Activated CD8-positive, alpha-beta memory T cell treated with anti-CD3 and anti-CD28 coated beads for 48 hours (primary cell): ENCODE data around the gene FBP1.
A peak's percentile ranks its signal among the peaks of the same experiment; 100 is the strongest.
"Not testable (repeated sequence)": the region's sequence is repeated elsewhere in the genome, so short reads cannot be mapped to it uniquely, and the experiment has no call there.

Source experiments
- DNase-seq, 3 experiments: peaks; one replicate each; pipeline ENCODE4 v3.0.0-alpha.2; 2020; ENCODE audit warnings: low read depth in 2 of 3, low spot score in 2 of 3

The FBP1 gene

DNA sequence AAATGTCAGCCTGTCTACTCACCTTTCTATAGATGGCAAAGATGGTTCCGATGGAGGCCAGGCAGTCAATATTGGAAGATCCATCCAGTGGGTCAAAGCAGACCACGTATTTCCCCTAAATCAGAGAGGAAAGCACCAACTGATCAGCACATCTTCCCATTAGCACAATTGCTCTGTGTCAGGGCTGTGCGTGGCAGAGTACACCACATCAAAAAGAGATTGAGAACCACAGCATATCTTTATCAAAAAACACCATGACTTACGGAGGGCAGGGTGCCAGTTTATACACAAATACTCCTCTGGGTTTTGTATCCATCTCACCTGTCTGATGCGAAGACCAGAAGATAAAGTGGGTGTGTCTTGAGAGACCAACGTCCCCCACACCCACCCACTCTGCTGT, 54.8 kb downstream of the FBP1 start:
- DNase-seq: no peak

DNA sequence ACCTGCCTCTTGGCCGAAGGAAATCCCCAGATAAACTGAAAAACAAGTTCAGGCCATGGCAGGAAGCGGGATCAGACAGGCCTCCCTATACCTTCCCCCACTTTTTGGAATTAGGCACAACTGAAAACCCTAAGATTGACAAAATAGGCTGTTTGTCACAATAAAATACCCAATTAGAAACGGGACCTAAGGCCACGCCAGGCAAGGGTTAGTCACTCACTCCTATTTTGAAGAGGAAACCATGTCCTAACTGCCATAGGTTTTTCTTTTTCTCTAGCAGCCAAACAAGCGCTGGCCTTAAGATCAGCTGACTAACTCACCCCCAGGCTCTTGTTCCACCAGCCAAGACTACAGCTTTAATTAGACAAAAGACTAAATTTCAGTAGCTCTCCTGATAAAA, 57.6 kb downstream of the FBP1 start:
- DNase-seq: no peak

DNA sequence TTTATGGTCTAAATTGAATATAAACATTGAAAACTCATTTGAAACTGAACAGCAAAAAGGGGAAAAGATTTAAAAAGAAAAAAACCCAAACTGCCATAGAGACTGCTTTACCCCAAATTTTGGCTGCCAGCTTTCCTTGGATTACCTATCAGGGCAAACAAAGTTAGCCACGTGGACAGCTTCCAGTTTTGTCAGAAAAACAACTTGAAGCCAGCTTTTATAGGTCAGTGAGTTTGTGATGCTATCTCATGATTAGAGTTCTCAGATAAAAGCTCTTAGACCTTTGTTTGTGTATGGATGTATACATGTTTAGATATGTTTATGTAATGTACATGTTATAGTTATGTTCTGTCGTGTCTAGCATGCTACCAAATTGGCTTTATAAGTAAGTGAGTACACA, 61.7 kb downstream of the FBP1 start:
- DNase-seq: no peak

DNA sequence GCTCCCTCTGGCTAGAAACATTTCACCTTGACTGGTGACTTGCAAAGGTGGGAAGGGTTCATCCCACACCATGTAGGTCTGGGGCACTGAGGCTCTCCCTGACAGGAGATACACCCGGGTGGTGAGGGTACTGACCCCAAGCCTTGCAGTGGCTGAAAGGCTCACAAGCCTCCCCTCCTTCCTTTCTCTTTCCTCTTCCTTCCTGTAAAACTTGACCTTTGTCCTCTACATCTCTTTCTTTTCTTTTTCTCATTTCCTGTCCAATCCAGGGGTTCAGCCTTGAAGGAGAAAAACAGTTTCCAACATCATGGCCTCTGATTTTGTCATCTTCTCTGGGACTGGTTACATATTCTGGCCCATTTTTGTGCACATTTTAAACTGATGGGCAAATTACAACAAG, 62.3 kb downstream of the FBP1 start:
- no peak for DNase-seq

DNA sequence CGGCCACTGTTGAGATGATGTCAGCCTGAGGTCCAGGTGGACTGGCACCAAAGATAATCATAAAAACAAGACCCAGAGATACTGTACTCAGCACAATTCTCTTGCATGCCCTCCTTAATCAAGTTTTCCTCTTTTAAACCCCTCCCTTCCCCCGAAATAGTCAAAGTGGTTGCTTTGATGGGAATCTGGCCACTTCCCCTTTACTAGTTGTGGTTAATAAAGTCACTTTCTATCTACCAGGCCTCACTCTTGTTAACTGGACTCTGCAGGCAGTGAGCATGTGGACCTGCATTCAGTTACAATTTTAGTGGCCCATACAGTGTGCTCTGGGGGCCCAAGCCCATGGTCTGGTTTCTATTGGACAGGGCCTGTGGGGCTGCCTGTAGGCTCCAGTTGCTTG, 63.2 kb downstream of the FBP1 start:
- DNase-seq: no peak

DNA sequence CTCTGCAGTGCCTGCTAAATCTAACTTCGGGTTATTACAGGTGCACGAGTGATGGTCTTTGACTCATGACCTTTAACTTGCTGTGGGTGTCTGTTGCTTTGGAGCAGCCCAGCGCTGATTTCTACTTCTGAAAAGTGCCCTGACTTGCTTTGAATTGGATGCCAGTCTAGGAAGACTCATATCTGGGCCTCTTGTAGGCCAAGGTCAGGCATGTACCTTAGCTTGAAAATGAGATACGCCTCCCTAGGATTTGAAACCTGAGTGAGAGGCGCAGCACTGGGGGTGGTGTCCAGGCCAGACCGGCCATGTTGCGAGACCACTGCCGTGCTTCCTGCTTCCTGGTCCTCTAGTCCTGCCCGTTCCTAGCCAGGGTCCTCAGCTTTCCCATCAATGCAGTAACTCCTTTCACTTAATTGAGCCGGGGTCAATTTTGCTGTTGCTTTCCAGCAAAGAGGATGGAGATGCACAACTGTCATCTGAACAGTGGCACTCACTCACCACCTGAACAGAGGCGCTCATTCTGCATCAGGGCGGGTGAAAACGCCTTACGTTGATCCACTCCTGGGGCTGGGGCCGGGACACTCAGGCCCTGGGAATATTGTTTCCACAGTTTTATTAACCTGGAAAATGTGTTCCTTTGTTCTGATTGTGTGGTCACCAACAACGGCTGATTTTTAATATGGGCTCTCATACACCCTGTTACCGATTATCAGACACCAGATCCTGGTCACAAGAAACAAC, 70.2 kb downstream of the FBP1 start:
- DNase-seq: no peak

DNA sequence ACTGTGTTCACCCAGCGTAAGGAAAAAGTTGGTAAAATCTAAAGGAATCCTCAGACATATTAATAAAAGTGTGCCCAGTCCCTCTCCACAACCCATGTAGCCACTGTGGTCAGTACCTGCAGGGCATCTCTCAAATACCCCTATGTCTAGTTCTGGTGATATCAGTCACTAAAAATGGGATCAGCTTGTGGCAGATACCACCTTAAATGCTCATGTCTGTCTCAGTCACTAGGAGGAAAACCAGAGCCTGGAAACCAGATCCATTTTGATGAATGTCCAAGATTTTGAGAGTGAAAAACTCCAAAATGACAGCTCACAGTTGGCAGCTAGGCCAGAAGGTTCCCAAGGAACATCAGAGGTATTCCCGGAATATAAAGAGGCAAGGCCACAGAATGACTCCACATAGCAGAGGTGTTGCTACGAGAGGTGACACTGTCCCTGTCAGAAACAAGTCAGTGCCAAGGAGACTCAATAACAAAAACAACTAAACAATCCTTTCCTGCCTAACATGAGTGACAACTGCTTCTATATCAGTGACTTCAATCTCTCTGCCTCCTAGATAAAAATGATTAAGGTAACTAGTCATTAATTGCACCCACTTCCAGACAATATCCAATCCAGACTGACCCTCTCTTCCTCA, 70.9 kb downstream of the FBP1 start:
- DNase-seq: no peak

DNA sequence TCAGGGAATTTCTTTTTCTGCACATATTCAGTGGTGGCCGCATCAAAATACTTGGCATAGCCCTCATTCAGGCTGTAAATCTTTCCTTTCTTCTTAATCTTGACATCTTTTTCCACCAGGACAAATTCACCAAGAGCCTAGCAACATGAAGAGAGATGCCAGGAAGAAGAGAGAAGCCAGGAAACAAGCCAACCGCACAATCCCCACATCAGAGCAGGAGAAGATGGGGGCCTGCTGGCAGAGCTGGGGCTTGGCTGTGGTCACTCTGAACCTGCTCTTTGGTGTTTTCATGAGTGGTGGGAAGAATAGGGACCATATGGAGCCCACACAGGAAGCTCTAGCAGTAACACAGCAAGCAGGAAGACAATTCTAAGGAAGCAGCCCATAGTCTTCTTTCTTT, 72.0 kb downstream of the FBP1 start:
- DNase-seq: no peak

DNA sequence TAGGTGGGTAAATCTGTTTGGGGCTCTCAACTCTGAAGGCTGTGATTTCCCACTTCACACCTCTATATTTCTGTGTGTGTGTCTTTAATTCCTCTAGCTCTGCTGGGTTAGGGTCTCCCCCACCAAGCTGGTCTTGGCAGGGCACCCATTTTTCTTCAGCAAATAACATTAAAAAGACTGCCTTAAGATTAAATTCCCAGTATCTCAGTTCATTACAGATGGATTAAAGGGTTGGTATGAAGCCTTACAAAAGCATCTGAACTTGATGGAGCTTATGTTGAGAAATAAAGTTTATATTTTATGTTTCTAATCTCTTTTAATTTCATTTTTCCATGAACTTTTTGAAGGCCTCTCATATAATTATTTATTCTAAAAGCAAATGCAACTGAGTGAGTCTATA, 72.8 kb downstream of the FBP1 start:
- no peak for DNase-seq

DNA sequence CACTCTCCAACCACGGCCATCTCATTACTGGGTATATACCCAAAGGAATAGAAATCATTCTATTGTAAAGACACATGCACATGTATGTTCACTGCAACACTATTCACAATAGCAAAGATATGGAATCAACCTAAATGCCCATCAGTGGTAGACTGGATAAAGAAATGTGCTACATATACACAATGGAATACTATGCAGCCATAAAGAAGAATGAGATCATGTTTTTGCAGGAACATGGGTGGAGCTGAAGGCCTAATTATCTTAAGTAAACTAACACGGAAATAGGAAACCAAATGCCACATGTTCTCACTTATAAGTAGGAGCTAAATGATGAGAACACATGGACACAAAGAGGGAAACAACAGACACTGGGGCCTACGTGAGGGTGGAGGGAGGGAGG, 75.0 kb downstream of the FBP1 start:
- not testable (repeated sequence) for DNase-seq

DNA sequence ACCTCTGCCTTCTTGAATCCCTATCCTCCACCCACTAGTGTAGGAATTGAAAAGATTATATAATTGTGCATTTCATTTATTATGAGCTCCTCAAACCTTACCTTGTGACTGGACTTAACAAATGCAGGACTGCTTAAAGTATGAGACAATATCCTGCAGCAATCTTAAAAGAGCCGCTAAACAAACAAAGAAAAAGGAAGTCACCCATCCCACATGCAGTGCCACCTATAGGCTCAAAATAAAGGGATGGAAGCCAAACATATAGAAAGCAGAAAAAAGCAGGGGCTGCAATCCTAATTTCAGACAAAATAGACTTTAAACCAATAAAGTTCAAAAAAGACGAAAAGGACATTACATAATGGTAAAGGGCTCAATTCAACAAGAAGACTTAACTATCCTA, 75.8 kb downstream of the FBP1 start:
- no peak for DNase-seq

DNA sequence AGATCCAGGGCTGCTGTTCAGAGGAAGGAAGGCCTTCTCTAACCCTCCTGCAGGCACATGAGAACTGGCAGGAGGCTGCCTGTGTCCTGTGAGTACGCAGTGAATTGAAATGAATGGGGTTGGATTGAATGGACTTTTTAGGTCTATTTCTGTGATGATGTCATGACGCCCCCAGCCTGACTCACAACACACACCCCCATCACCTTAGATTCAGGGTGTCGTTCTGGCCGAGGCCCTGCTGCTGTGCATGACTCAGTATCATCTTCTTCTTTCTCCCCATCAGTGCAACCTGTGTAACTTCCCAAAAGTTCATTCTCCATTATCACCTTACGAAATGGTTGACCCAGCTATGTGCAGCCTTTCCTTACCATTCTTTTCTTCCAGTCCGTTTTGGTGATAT, 79.1 kb downstream of the FBP1 start:
- DNase-seq: no peak

DNA sequence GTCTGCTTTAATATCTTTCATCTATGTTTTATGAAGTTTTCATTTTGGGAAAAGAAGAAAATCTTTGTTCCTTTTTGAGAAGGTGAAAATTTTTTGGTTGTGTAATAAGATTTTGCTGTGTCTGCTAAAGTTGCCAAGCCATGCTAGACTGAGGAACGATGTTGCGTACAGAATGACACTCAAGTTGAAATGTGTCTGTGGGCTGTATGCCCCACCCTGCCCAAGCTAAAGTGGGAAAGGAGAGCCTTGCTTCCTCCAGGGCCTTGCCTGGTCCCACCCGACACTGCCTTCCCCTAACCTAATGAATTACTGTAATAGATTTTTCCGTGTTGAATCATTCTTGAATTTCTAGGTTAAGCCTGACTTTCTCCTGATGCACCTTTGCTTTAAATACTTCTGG, 81.9 kb downstream of the FBP1 start:
- DNase-seq: no peak

DNA sequence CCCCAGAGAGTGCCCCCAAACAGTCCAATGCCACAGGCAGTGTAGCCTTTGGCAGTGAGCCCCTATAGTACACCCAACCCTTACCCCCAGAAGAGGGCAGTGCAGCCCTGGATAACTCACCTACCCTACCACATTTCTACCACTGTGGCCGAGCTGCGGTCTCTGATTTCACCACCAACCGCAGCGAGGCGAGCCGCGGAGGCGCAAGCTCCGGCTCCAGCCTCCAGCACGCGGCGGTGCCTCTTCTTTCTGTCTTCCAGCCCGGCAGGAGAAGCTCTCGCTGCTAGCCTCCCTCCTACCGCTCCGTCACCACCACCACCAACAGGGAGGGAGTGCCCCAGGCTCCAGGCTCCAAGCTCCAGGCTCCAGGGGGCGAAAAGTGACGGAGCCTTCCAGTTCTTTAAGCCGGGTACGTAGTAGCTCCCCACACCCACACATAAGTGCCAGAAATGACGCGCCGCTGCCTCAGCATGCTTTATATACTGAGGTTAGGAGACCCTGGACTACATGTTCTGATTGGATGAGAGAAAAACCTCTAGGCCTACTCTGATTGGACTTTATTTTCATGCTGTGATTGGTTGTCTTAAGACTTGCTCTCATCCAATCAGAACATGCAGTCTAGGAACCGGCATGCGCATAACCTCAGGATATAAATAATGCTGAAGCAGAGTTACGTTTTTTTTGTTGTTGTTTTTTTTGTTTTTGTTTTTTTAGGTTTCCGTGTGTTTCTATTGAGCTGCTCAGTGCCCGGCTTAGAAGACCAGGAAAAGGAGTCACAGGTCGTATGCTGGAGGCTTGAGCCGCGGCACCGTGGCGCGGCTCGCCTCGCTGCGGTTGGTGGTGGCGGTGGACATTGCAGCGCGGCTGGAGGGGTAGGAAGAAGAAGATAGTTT, 84.6 kb downstream of the FBP1 start, which contains the start of gene PCAT7:
Gene PCAT7 (plus strand): TSS at position 645 of the 893 bp plus-strand sequence.
- peak in 1 of 3 experiments; percentile 8 for DNase-seq

DNA sequence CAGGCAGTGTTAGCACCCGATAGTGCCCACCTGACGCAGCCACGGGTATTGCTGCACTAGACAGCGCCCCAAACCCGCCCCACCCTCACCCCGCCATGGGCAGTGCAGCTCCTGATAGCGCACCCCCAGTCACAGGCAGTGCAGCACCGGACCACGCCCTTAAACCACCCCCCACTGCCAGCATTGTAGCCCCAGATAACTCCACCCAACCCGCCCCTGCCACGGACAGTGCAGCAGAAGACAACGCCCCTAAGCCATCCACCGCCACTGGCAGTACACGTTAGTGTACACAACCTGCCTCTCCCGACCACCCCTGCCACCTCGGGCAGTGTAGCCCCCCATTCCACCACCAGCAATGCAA, 85.3 kb downstream of the FBP1 start:
- no peak for DNase-seq
